Fibroblast of skin of left biceps (primary cell): ENCODE data around the gene USB1.

Source experiments
- DNase-seq, 2 experiments: peaks; one replicate each; pipeline ENCODE4 v3.0.0-alpha.2; 2013; ENCODE audit warnings: low read depth in 2 of 2

Gene USB1

GRCh38 chr16:58034128-58034685 is 33.0 kb downstream of the USB1 start:
- DNase-seq: no peak

- no peak for DNase-seq
Measured at GRCh38 chr16:58034774-58035173, 33.6 kb downstream of the USB1 start.

DNA sequence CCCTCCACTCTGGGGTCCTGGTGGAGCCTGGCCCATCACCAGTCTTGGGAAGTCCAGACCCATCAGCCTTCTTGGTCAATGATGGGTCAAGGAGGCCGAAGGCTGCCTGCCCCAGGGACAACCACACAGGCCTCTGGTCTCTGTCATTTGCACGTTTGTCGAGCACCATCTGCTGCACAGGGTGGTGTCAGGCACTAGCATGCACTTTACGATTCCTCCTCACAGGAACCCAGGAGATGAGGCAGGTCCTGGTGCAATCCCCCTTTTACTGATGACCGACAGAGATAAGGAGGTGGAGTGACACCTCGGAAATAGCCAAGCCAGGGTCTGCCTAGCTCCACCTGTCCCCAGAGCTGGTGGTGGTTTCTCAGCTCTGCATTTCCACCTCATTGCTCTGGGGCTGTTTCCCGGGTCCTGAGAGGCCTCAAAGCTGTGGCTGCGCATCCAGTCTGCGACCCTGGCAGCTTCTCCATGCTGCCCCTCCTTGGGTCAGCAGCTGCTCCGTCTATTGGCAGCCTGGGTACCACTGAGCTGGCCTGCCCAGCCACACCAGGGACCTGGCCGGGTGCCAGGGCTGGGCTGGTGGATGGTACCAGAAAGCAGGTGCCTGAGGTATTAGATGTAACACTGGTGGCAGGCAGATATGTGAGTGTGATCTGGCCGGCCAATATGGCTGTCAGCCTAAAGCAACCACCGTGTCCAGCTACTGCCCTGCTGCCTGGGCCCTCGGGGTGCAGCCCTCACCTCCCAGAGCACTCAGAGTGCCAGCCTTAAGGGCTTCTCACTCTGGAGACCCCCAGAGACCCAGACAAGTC is 34.4 kb downstream of the USB1 start:
- DNase-seq: no peak

DNA sequence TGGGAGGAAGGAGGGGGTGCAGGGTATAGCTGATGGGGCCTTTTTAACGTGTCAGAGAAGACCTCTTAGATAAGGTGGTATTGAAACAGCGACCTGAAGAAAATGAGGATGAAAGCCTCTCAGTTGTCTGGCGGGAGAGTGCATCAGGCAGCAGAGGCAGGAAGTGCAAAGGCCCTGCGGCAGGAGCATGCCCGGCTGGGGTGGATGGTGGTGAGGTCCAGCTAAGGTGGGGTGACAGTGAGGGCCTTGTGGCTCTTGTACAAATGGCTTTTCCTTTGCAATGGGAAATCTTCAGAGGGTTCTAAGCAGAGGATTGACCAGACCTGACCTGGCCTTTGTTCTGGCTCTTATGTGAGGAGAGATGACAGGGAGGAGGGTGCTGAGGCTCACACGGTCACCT is 35.7 kb downstream of the USB1 start:
- no peak for DNase-seq

DNA sequence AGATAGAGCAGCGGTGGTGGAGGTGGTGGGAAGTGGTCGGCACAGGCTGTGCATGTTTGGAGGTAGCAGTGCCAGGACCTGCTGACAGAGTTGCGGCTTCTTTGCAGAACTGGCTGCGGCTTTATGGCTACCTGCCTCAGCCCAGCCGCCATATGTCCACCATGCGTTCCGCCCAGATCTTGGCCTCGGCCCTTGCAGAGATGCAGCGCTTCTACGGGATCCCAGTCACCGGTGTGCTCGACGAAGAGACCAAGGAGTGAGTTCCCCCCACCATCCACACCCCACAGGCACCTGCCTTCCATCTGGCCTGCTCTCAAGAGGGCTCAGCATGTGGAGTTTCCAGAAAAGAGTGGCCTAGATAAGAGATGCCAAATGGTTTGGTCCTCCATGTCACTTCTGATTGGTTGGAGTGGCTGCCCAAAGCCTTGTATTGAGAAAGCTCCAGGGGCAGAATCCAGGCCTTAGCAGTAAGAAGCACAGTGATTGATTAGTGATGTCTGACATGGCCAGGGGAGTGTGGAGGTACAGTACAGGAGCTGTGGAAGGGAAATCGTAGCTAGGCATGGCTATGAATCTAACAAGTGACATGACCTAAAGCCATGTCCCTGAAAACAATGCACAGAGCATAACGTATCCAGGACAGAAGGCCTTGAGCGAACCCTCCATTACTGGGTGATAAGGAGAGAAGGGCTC is 36.3 kb downstream of the USB1 start:
- DNase-seq: no peak

DNA sequence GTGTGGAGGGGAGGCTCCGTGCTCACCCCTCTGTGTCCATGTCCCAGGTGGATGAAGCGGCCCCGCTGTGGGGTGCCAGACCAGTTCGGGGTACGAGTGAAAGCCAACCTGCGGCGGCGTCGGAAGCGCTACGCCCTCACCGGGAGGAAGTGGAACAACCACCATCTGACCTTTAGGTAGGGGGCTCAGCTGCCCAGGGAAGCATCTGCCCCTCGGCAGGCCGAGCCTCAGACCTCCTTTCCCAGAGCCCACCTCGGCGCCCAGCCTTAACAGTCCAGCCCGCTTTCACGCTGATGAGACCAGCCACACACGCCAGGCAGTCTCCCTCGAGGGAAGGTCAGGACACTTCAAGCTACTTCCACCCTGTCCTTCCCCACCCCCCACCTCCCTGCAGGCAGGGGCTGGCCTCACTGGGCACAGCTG is 37.0 kb downstream of the USB1 start:
- DNase-seq: no peak

GRCh38 chr16:58039829-58040495 is 38.8 kb downstream of the USB1 start:
- no peak for DNase-seq

GRCh38 chr16:58040496-58040846 is 39.3 kb downstream of the USB1 start:
- no peak for DNase-seq

- no peak for DNase-seq
Measured at GRCh38 chr16:58040945-58041627, 39.9 kb downstream of the USB1 start.

- DNase-seq: no peak
Measured at GRCh38 chr16:58041628-58041955, 40.4 kb downstream of the USB1 start.

- no peak for DNase-seq
Measured at GRCh38 chr16:58042001-58042885, 41.0 kb downstream of the USB1 start.

DNA sequence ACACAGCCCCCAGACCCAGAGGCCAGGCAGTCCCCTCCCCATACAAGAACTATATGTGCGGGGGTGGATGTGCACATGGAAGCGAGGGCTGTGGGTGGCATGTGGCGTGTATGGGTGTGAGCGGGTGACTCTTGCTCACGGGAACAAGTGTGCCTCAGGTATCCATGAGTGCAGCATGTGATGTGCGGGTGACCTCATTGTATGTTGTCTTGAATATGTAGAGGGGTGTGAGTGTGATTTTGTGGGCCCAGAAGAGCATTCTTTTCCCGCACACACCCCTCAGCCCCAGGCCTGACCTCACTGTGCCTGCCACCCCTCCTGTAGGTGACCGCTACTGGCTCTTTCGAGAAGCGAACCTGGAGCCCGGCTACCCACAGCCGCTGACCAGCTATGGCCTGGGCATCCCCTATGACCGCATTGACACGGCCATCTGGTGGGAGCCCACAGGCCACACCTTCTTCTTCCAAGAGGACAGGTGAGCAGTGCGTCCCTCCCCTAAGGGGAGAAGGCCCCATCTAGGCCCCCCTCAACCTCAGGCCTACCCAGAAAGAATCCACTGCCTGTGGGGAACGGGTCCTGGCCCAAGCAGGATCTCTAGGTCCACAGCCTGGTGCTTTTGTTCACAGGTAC is 41.8 kb downstream of the USB1 start:
- DNase-seq: no peak

- DNase-seq: no peak
Measured at GRCh38 chr16:58043571-58044155, 42.5 kb downstream of the USB1 start.

DNA sequence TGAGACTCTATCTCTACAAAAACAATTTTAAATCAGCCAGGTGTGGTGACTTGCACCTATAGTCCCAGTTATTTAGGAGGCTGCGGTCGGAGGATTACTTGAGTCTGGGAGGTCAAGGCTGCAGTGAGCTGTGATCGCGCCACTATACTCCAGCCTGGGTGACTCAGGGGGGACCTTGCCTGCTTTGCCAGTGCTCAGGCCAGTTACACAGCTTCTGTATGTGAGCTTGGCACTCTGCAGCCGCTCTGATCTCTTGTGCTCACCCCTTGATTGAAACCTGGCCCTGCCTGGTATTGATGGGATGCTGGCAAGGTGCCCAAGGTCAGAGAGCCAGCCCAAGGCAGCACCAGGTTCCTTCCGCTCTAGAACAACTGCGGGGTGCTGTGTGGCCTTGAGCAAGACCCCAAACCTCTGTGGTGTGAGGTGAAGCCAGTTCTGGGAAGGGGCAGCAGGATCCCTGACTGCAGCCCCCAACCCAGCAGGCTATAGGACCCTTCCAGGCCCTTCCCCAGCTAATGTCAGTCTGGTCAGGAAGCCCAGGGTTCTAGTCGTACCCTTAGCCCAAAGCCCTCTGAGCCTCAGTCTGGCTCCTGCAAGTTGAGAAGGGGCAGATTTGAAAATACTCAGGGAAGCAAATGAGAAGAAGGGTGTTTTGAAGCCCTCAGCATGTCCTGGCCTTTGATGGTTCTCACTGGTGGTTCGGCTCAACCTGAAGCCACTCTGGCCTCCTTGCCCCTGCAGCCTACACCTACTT is 43.2 kb downstream of the USB1 start:
- DNase-seq: no peak

- no peak for DNase-seq
Measured at GRCh38 chr16:58045096-58045495, 43.9 kb downstream of the USB1 start.

- no peak for DNase-seq
Measured at GRCh38 chr16:58046054-58046881, 45.1 kb downstream of the USB1 start.

GRCh38 chr16:58046936-58047335 is 45.7 kb downstream of the USB1 start:
- no peak for DNase-seq

GRCh38 chr16:58047557-58048348 is 46.5 kb downstream of the USB1 start:
- DNase-seq: no peak
